Measurements from ENCODE around the gene R3HDM2. TPM values are rescaled to one million over a fixed set of nuclear protein-coding genes. Genes with fewer than 3 reads are reported as not detected.

R3HDM2 gene
- total and polyA plus RNA-seq, 2 of the 13 experiments (the other 11 are each of a cell fraction or from before 2014, with no cell fraction given): 11.1 to 23.5 TPM

GRCh38 chr12:57462251-57462911, 31.5 kb upstream of the R3HDM2 start (continued):
- TF ChIP-seq ZBTB4 (CRISPR knock-in tag; IDR thresholded peaks at IDR 0.05; ENCODE audit: borderline replicate concordance): no peak
- no peak for TF ChIP-seq ZBTB49 (CRISPR knock-in tag; IDR thresholded peaks at IDR 0.05; ENCODE audit: borderline replicate concordance)
- no peak for TF ChIP-seq NR2F6 (IDR thresholded peaks at IDR 0.05)
- TF ChIP-seq NR2F6 (CRISPR knock-in tag; IDR thresholded peaks at IDR 0.05): peak; percentile 37; the same call in 1 of the 2 replicates
- TF ChIP-seq ZNF230 (CRISPR knock-in tag; IDR thresholded peaks at IDR 0.05): no peak
- TF ChIP-seq ZNF281 (CRISPR knock-in tag; IDR thresholded peaks at IDR 0.05; ENCODE audit: borderline replicate concordance): no peak; the same call in 1 of the 2 replicates
- peak; percentile 62; the same call in 1 of the 2 replicates for TF ChIP-seq MAX (IDR thresholded peaks at IDR 0.05)
- TF ChIP-seq SOX6 (IDR thresholded peaks at IDR 0.05): no peak
- peak; percentile 55 for TF ChIP-seq SOX6 (CRISPR knock-in tag; IDR thresholded peaks at IDR 0.05)
